Measurements from ENCODE around the gene NFKBIB.
A peak's percentile ranks its signal among the peaks of the same experiment; 100 is the strongest.

Gene NFKBIB

GRCh38 chr19:38921420-38922274 lies 21.9 kb downstream of the NFKBIB start:
- no peak for DNase-seq (ENCODE audit: low read depth)
- H3K4me3 ChIP-seq (ENCODE audit: control insufficient read depth, low read depth, low read length): no peak overlapping the region
- TF ChIP-seq CTCF (IDR thresholded peaks at IDR 0.05; ENCODE audit: control insufficient read depth, insufficient read depth, low read depth, low read length, missing control alignments): no peak

- no peak overlapping the region for H3K4me3 ChIP-seq (ENCODE audit: control insufficient read depth, low read depth, low read length)
- DNase-seq (ENCODE audit: low read depth): no peak
Measured at GRCh38 chr19:38922482-38922881, 22.7 kb downstream of the NFKBIB start.

GRCh38 chr19:38924388-38924787 lies 24.6 kb downstream of the NFKBIB start:
- no peak for TF ChIP-seq CTCF (IDR thresholded peaks at IDR 0.05; ENCODE audit: control insufficient read depth, insufficient read depth, low read depth, low read length, missing control alignments)
- DNase-seq (ENCODE audit: low read depth): no peak
- H3K4me3 ChIP-seq (ENCODE audit: control insufficient read depth, low read depth, low read length): no peak overlapping the region

More at GRCh38 chr19:38922482-38922881, 22.7 kb downstream of the NFKBIB start:
- no peak for TF ChIP-seq CTCF (IDR thresholded peaks at IDR 0.05; ENCODE audit: control insufficient read depth, insufficient read depth, low read depth, low read length, missing control alignments)

- H3K4me3 ChIP-seq (ENCODE audit: control insufficient read depth, low read depth, low read length): no peak overlapping the region
- TF ChIP-seq CTCF (IDR thresholded peaks at IDR 0.05; ENCODE audit: control insufficient read depth, insufficient read depth, low read depth, low read length, missing control alignments): no peak
- DNase-seq (ENCODE audit: low read depth): no peak
Measured at GRCh38 chr19:38928391-38929001, 28.7 kb downstream of the NFKBIB start.

GRCh38 chr19:38929929-38930775 lies 30.4 kb downstream of the NFKBIB start, which contains the start of gene SARS2:
Gene SARS2 (minus strand): TSS chr19:38930763. CDS start chr19:38930736, 27 bp downstream.
- peak; percentile 76 for DNase-seq (ENCODE audit: low read depth)
- peak; percentile 95 for TF ChIP-seq CTCF (IDR thresholded peaks at IDR 0.05; ENCODE audit: control insufficient read depth, insufficient read depth, low read depth, low read length, missing control alignments)
- H3K4me3 ChIP-seq (ENCODE audit: control insufficient read depth, low read depth, low read length): peak within 1 kb of the TSS; percentile 96
